Measurements from ENCODE around the gene FITM1.

- no peak for TF ChIP-seq CTCF (IDR thresholded peaks at IDR 0.05)
- no peak for TF ChIP-seq POLR2A (IDR thresholded peaks at IDR 0.05)
- no peak for TF ChIP-seq EP300 (IDR thresholded peaks at IDR 0.05)
These were observed 8.2 kb downstream of the FITM1 start for GRCh38 chr14:24138396-24139271.
